ENCODE results near the gene POU2F1.
"Not testable (repeated sequence)": the region's sequence is repeated elsewhere in the genome, so short reads cannot be mapped to it uniquely, and the experiment has no call there.

The POU2F1 gene

GRCh38 chr1:167231873-167232450 is 11.3 kb downstream of the POU2F1 start:
- DNase-seq: no peak

GRCh38 chr1:167232801-167233200 is 12.1 kb downstream of the POU2F1 start:
- DNase-seq: no peak

GRCh38 chr1:167233373-167233772 is 12.7 kb downstream of the POU2F1 start:
- no peak for DNase-seq

GRCh38 chr1:167237000-167237399 is 16.3 kb downstream of the POU2F1 start:
- no peak for DNase-seq

GRCh38 chr1:167238713-167239112 is 18.0 kb downstream of the POU2F1 start:
- no peak for DNase-seq

- DNase-seq: no peak
Measured at GRCh38 chr1:167239257-167239656, 18.6 kb downstream of the POU2F1 start.

GRCh38 chr1:167244244-167244643 is 23.6 kb downstream of the POU2F1 start:
- no peak for DNase-seq

- DNase-seq: not testable (repeated sequence)
Measured at GRCh38 chr1:167245168-167245567, 24.5 kb downstream of the POU2F1 start.

GRCh38 chr1:167246971-167247370 is 26.3 kb downstream of the POU2F1 start:
- no peak for DNase-seq

- no peak for DNase-seq
Measured at GRCh38 chr1:167247754-167248153, 27.1 kb downstream of the POU2F1 start.

- DNase-seq: no peak
Measured at GRCh38 chr1:167248707-167249642, 28.3 kb downstream of the POU2F1 start.

GRCh38 chr1:167249702-167250101 is 29.0 kb downstream of the POU2F1 start:
- no peak for DNase-seq

GRCh38 chr1:167250482-167250881 is 29.8 kb downstream of the POU2F1 start:
- no peak for DNase-seq

GRCh38 chr1:167251472-167251871 is 30.8 kb downstream of the POU2F1 start:
- DNase-seq: no peak

- no peak for DNase-seq
Measured at GRCh38 chr1:167252986-167253385, 32.3 kb downstream of the POU2F1 start.

- no peak for DNase-seq
Measured at GRCh38 chr1:167258858-167259257, 38.2 kb downstream of the POU2F1 start.

- no peak for DNase-seq
Measured at GRCh38 chr1:167262836-167263235, 42.1 kb downstream of the POU2F1 start.

GRCh38 chr1:167263344-167263743 is 42.7 kb downstream of the POU2F1 start:
- DNase-seq: no peak

- peak; percentile 13 for DNase-seq
Measured at GRCh38 chr1:167263819-167264464, 43.3 kb downstream of the POU2F1 start.

GRCh38 chr1:167266965-167267364 is 46.3 kb downstream of the POU2F1 start:
- no peak for DNase-seq

- DNase-seq: no peak
Measured at GRCh38 chr1:167268347-167268787, 47.7 kb downstream of the POU2F1 start.

- DNase-seq: no peak
Measured at GRCh38 chr1:167270349-167271092, 49.8 kb downstream of the POU2F1 start.

- no peak for DNase-seq
Measured at GRCh38 chr1:167272369-167272957, 51.8 kb downstream of the POU2F1 start.

Measured in CD4-positive, alpha-beta T cell treated with Interleukin-17A for 1 hour (primary cell).